Thyroid gland (tissue), 4 donors: ENCODE results near the gene EDEM3.

Experiments used
- POLR2A ChIP-seq, 2 donors: fragments of 450-650 bp; IDR thresholded peaks; one replicate each; pipeline ENCODE4 v1.6.1; 2017; ENCODE audit warnings: antibody characterized with exemption in 2 of 2, mild to moderate bottlenecking in 2 of 2, moderate library complexity in 1 of 2
- TF ChIP-seq, protein P1 (sequence below), 6 experiments: fragments of 200-600 bp in 3 of 6; fragments of 450-650 bp in 3 of 6; sonication (generic) in 3 of 6; IDR thresholded peaks; one replicate each; pipeline ENCODE4 v1.5.1; 2016 to 2019; ENCODE audit warnings: antibody characterized with exemption in 6 of 6, mild to moderate bottlenecking in 2 of 6, inconsistent platforms in 1 of 6, moderate library complexity in 1 of 6

DNA sequence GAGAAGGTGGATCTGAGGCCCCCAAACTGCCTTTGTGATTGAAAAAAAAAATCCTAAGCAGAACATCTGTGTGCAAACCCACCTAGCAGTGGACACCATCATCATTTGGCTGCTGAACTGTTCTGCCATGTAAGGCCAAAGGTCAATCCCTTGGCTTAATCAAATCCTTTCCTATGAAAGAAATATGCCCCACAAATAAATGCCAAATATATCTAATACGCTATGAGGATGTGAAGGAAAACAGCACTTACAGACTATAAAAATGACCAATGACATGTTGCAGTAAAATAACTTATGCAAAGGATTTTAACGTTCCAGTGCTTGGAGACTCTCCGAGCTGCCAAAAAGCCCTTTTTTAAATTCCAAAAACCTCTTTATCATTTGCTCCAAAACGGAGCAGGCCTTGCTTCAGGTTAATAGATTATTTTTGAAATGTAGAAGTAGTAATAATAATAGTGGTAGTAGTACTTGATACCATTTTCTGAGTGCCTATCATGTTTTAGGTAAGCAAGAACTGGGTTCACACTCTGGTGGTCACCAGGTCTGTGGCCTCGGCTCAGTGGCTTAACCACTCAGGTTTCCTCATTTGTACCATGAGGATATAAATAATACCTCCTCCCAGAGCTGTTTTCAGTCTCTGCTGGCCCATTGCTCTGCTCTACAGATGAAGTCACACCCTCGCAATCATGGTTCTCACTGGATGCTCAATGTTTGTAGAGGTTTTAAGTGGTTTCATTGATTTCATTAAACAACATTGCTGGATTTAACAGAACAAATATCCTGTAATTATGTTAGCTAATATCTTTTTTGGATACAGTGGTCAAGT, 47.9 kb upstream of the EDEM3 start:
- TF ChIP-seq, protein P1, sequence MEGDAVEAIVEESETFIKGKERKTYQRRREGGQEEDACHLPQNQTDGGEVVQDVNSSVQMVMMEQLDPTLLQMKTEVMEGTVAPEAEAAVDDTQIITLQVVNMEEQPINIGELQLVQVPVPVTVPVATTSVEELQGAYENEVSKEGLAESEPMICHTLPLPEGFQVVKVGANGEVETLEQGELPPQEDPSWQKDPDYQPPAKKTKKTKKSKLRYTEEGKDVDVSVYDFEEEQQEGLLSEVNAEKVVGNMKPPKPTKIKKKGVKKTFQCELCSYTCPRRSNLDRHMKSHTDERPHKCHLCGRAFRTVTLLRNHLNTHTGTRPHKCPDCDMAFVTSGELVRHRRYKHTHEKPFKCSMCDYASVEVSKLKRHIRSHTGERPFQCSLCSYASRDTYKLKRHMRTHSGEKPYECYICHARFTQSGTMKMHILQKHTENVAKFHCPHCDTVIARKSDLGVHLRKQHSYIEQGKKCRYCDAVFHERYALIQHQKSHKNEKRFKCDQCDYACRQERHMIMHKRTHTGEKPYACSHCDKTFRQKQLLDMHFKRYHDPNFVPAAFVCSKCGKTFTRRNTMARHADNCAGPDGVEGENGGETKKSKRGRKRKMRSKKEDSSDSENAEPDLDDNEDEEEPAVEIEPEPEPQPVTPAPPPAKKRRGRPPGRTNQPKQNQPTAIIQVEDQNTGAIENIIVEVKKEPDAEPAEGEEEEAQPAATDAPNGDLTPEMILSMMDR (IDR thresholded peaks at IDR 0.05), result no peak
- no peak for TF ChIP-seq POLR2A (IDR thresholded peaks at IDR 0.05)
